HepG2 (cell line): Measurements from ENCODE around the gene ZNF513. TPM values are rescaled to one million over a fixed set of nuclear protein-coding genes. Genes with fewer than 3 reads are reported as not detected.

Source experiments
- GFI1 ChIP-seq: sonication (generic); formaldehyde crosslinking; IDR thresholded peaks from 2 replicates; pipeline ENCODE4 v1.5.0; 2020; ENCODE audit warnings: missing genetic modification reagents, mild to moderate bottlenecking, borderline replicate concordance
- SPEN ChIP-seq: sonication (generic); formaldehyde crosslinking; IDR thresholded peaks from 2 replicates; pipeline ENCODE4 v1.5.1; 2020; ENCODE audit warnings: low read depth, mild to moderate bottlenecking, missing genetic modification reagents
- TP53 ChIP-seq: sonication (generic); formaldehyde crosslinking; conservative IDR thresholded peaks from 2 replicates; pipeline ENCODE4 v1.4.0; 2020; ENCODE audit warnings: missing genetic modification reagents
- ZBTB7B ChIP-seq: sonication (generic); formaldehyde crosslinking; IDR thresholded peaks from 2 replicates; pipeline ENCODE4 v1.4.0; 2020; ENCODE audit warnings: missing genetic modification reagents
- ZNF761 ChIP-seq: sonication (generic); formaldehyde crosslinking; conservative IDR thresholded peaks from 2 replicates; pipeline ENCODE4 v1.4.0; 2020; ENCODE audit warnings: mild to moderate bottlenecking, missing genetic modification reagents
- ZSCAN21 ChIP-seq: sonication (generic); formaldehyde crosslinking; IDR thresholded peaks from 2 replicates; pipeline ENCODE4 v1.8.0; 2022; ENCODE audit warnings: mild to moderate bottlenecking, missing genetic modification reagents, moderate library complexity, borderline replicate concordance
- polyA plus RNA-seq, 8 experiments: library from polyadenylated mRNA; depleted of rRNA in 3 of 8; stranded (reverse) in 7 of 8; unstranded in 1 of 8; fragments of >200 nt; fragmentation: Illumina TruSeq in 4 of 8; extraction: Trizol in 4 of 8; gene quantifications; 2 replicates each; pipeline versions ENCODE4 v1.2.1 to v1.2.3, GENCODE V29; 2011 to 2016; ENCODE audit warnings: low read depth in 4 of 8, missing spikeins in 1 of 8, mixed read lengths in 1 of 8; ENCODE audit not compliant: insufficient read depth in 1 of 8
- total RNA-seq, 5 experiments: library from RNA; depleted of rRNA; stranded (reverse); fragments of >200 nt; fragmentation: Illumina TruSeq; extraction: Trizol; gene quantifications; 2 replicates each; pipeline ENCODE4 v1.2.3, GENCODE V29; 2016; ENCODE audit warnings: low read depth in 1 of 5
- TF ChIP-seq, protein P1 (sequence below): sonication (generic); formaldehyde crosslinking; IDR thresholded peaks from 2 replicates; pipeline ENCODE4 v1.4.0; 2020; ENCODE audit warnings: mild to moderate bottlenecking, missing genetic modification reagents
- TF ChIP-seq, protein P2 (sequence below): IDR thresholded peaks from 2 replicates; pipeline ENCODE4 v1.6.1; 2016; ENCODE audit warnings: low read depth
- TF ChIP-seq, protein P3 (sequence below): IDR thresholded peaks from 2 replicates; pipeline ENCODE4 v1.6.1; 2016
- TF ChIP-seq, protein P4 (sequence below): sonication (generic); formaldehyde crosslinking; IDR thresholded peaks from 2 replicates; pipeline ENCODE4 v1.4.0; 2020; ENCODE audit warnings: low read depth, missing genetic modification reagents

Gene ZNF513
- total and polyA plus RNA-seq, 2 of the 13 experiments (the other 11 are each of a cell fraction or from before 2014, with no cell fraction given), result 4.9 to 6.3 TPM

DNA sequence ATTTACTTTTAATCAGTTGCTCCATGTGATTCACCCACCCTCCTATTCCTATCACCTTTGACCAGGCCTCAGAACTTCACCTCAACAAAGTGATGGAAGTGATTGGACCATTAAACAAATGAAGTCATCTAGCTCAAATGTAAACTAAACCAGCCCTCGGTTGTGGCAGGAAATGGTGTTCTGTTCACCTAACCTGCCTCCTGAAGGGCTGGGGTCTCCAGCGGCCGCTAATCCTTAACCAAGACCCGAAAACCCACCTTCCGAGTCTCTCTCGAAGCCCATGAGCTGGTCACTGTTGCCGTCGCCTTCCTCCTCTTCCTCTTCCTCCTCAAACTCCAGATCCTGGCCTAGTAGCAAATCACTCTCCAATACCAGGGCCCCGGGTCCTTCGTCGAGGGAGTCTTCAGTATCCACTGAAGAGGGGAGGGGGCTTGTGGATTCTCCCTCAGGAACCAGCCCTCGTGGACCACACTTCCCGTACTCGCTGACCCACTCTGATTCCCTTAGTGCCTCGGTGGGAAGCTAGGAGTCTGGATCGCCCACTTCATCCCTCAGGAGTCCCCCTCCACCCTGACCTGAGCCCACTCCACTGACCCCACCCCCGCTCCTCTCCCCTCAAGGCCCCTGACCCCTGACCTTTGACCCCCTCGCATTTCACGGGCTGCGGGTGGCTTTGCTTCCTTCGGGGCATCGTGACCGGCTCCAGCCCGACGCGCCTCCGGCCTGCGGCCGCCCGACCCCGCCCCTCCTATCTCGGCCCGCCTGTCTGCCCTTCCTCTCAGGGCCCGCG is 503 bp downstream of the ZNF513 start (continued):
- TF ChIP-seq, protein P1, sequence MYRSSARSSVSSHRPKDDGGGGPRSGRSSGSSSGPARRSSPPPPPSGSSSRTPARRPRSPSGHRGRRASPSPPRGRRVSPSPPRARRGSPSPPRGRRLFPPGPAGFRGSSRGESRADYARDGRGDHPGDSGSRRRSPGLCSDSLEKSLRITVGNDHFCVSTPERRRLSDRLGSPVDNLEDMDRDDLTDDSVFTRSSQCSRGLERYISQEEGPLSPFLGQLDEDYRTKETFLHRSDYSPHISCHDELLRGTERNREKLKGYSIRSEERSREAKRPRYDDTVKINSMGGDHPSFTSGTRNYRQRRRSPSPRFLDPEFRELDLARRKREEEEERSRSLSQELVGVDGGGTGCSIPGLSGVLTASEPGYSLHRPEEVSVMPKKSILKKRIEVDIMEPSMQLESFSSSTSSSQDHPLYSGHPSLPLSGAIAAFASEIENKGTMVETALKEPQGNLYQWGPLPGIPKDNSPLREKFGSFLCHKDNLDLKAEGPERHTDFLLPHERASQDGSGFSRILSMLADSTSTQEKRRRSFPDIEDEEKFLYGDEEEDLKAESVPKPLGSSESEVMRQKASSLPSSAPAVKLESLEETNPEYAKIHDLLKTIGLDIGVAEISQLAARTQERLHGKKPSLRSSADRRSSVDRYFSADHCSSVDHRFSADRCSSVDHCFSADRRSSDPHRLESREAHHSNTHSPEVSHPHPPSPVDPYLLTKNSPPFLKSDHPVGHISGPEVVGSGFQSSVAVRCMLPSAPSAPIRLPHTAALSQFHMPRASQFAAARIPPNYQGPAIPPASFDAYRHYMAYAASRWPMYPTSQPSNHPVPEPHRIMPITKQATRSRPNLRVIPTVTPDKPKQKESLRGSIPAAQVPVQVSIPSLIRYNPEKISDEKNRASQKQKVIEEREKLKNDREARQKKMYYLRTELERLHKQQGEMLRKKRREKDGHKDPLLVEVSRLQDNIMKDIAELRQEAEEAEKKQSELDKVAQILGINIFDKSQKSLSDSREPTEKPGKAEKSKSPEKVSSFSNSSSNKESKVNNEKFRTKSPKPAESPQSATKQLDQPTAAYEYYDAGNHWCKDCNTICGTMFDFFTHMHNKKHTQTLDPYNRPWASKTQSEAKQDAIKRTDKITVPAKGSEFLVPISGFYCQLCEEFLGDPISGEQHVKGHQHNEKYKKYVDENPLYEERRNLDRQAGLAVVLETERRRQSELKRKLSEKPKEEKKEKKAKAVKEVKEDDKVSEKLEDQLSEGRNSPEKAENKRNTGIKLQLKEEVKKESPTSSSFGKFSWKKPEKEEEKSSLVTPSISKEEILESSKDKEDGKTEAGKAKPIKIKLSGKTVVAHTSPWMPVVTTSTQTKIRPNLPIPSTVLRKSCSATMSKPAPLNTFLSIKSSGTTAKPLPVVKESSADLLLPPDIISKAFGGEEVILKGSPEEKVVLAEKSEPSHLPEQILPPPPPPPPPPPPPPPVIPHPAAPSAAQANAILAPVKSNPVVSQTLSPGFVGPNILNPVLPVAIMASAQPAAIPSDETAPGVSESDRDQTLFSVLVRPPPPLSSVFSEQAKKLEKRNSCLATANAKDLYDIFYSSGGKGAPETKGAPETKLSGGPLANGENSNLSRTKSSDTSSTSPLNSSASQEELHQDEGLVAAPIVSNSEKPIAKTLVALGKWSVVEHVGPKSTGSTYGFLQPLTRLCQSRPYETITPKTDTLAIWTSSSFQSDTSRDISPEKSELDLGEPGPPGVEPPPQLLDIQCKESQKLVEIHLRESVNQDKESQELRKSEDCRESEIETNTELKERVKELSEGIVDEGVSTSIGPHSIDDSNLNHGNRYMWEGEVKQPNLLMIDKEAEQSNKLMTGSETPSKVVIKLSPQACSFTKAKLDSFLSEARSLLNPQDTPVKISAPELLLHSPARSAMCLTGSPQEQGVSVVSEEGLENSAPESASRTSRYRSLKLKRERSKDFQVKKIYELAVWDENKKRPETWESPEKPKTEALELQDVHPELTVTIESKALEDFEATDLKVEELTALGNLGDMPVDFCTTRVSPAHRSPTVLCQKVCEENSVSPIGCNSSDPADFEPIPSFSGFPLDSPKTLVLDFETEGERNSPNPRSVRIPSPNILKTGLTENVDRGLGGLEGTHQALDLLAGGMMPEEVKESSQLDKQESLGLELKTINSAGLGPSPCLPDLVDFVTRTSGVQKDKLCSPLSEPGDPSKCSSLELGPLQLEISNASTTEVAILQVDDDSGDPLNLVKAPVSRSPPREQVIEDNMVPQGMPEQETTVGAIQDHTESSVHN, result 0 out of 2 replicates have a peak, but pooled peaks have one; percentile 28
- TF ChIP-seq GFI1 (CRISPR knock-in tag) (peak; percentile 42; the same call in 1 of the 2 replicates), SPEN (CRISPR knock-in tag) (peak; percentile 40; the same call in 1 of the 2 replicates), ZSCAN21 (CRISPR knock-in tag) (peak; percentile 38; the same call in 1 of the 2 replicates), ZNF761 (no peak), ZBTB7B (peak; percentile 54; the same call in 1 of the 2 replicates), TP53 (CRISPR knock-in tag) (no peak)
- TF ChIP-seq, protein P2, sequence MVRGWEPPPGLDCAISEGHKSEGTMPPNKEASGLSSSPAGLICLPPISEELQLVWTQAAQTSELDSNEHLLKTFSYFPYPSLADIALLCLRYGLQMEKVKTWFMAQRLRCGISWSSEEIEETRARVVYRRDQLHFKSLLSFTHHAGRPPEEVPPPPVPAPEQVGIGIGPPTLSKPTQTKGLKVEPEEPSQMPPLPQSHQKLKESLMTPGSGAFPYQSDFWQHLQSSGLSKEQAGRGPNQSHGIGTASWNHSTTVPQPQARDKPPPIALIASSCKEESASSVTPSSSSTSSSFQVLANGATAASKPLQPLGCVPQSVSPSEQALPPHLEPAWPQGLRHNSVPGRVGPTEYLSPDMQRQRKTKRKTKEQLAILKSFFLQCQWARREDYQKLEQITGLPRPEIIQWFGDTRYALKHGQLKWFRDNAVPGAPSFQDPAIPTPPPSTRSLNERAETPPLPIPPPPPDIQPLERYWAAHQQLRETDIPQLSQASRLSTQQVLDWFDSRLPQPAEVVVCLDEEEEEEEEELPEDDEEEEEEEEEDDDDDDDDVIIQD (CRISPR knock-in tag), result no peak
- TF ChIP-seq, protein P3, sequence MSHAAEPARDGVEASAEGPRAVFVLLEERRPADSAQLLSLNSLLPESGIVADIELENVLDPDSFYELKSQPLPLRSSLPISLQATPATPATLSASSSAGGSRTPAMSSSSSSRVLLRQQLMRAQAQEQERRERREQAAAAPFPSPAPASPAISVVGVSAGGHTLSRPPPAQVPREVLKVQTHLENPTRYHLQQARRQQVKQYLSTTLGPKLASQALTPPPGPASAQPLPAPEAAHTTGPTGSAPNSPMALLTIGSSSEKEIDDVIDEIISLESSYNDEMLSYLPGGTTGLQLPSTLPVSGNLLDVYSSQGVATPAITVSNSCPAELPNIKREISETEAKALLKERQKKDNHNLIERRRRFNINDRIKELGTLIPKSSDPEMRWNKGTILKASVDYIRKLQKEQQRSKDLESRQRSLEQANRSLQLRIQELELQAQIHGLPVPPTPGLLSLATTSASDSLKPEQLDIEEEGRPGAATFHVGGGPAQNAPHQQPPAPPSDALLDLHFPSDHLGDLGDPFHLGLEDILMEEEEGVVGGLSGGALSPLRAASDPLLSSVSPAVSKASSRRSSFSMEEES, result peak; percentile 16; the same call in 1 of the 2 replicates
- TF ChIP-seq, protein P4, sequence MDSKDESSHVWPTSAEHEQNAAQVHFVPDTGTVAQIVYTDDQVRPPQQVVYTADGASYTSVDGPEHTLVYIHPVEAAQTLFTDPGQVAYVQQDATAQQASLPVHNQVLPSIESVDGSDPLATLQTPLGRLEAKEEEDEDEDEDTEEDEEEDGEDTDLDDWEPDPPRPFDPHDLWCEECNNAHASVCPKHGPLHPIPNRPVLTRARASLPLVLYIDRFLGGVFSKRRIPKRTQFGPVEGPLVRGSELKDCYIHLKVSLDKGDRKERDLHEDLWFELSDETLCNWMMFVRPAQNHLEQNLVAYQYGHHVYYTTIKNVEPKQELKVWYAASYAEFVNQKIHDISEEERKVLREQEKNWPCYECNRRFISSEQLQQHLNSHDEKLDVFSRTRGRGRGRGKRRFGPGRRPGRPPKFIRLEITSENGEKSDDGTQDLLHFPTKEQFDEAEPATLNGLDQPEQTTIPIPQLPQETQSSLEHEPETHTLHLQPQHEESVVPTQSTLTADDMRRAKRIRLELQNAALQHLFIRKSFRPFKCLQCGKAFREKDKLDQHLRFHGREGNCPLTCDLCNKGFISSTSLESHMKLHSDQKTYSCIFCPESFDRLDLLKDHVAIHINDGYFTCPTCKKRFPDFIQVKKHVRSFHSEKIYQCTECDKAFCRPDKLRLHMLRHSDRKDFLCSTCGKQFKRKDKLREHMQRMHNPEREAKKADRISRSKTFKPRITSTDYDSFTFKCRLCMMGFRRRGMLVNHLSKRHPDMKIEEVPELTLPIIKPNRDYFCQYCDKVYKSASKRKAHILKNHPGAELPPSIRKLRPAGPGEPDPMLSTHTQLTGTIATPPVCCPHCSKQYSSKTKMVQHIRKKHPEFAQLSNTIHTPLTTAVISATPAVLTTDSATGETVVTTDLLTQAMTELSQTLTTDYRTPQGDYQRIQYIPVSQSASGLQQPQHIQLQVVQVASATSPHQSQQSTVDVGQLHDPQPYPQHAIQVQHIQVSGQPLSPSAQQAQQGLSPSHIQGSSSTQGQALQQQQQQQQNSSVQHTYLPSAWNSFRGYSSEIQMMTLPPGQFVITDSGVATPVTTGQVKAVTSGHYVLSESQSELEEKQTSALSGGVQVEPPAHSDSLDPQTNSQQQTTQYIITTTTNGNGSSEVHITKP, result peak; percentile 27; the same call in 1 of the 2 replicates
